ENCODE results near the gene INTS14. TPM values are rescaled to one million over a fixed set of nuclear protein-coding genes. Genes with fewer than 3 reads are reported as not detected.

The INTS14 gene
- total RNA-seq, 1 donor from 2014 or later = 49.0 TPM

DNA sequence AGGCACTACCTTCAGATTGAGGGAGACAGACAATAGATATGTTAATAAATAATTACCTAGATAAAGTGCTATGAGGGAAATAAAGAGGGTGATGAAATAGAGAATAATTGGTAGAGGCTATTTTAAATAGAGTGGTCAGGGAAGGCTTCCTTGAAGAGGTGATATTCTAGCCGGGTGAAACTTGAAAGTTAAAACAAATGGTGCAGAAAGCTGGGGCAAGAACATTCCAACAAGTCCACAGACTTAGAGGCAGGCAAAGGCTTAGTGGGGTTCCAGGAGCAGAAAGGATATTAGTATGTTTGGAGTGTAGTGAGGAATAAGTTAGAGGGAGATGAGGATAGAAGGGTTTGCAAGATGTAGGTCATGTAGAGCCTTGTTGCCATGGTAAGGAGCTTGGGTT lies 70.6 kb downstream of the INTS14 start:
- H3K36me3 Mint-ChIP-seq = peaks cover 15% of the 10 kb centered on the region
- no peaks in the 10 kb centered on the region for H3K9me3 Mint-ChIP-seq
- peaks cover 3% of the 10 kb centered on the region for H3K4me1 Mint-ChIP-seq
- TF ChIP-seq, protein P1, sequence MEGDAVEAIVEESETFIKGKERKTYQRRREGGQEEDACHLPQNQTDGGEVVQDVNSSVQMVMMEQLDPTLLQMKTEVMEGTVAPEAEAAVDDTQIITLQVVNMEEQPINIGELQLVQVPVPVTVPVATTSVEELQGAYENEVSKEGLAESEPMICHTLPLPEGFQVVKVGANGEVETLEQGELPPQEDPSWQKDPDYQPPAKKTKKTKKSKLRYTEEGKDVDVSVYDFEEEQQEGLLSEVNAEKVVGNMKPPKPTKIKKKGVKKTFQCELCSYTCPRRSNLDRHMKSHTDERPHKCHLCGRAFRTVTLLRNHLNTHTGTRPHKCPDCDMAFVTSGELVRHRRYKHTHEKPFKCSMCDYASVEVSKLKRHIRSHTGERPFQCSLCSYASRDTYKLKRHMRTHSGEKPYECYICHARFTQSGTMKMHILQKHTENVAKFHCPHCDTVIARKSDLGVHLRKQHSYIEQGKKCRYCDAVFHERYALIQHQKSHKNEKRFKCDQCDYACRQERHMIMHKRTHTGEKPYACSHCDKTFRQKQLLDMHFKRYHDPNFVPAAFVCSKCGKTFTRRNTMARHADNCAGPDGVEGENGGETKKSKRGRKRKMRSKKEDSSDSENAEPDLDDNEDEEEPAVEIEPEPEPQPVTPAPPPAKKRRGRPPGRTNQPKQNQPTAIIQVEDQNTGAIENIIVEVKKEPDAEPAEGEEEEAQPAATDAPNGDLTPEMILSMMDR (IDR thresholded peaks at IDR 0.05; ENCODE audit: unreplicated experiment) = no peak
- H3K27me3 Mint-ChIP-seq (ENCODE audit: low read depth) = no peaks in the 10 kb centered on the region
- H3K27ac Mint-ChIP-seq = no peak overlapping the region
- DNase-seq (ENCODE audit: low spot score in 2 of 2, unreplicated experiment in 2 of 2) = no peak
- no peak overlapping the region for H3K4me3 Mint-ChIP-seq

GRCh38 chr15:65535192-65535591 lies 75.7 kb downstream of the INTS14 start:
- Mint-ChIP-seq H3K36me3 (peaks cover 14% of the 10 kb centered on the region), H3K9me3 (no peaks in the 10 kb centered on the region), H3K4me1 (peaks cover 30% of the 10 kb centered on the region), H3K27me3 (ENCODE audit: low read depth) (no peaks in the 10 kb centered on the region), H3K27ac (no peak overlapping the region), H3K4me3 (no peak overlapping the region)
- DNase-seq (ENCODE audit: low spot score in 2 of 2, unreplicated experiment in 2 of 2) = no peak
- TF ChIP-seq, protein P1 (IDR thresholded peaks at IDR 0.05; ENCODE audit: unreplicated experiment) = no peak

DNA sequence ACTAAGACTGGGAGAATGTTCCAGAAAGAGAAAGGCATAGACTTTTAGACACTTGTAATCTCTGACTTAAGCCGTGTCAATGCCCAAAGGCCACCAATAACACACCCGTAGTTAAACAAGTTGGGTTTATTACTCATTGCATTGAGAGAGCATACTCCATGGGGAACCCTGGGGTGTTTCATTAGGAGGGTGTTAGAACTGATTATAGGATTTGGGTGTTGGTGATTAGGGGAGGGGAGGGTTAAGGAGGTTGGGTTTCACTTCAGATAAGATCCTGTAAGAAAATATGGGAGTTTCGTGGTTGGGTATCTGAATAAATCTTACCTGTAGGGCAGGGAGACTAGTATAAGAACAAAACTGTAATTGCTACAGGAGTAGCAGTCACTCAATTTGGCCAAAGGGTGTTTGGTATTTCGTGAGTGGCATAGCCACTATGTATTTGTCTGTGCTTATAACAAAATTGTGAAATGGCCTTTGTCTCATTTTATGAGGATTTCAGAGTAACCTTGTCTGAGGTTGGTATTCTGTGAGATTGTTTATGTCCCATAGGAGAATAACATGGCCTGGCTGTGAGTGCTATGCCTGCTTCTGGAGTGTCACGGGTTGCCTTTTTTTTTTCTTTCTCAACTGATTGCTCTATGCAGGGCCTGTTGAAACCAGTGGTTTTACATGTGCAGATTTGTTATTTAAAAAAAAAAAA lies 77.7 kb downstream of the INTS14 start:
- TF ChIP-seq, protein P1 (IDR thresholded peaks at IDR 0.05; ENCODE audit: unreplicated experiment) = no peak
- no peaks in the 10 kb centered on the region for H3K27me3 Mint-ChIP-seq (ENCODE audit: low read depth)
- H3K27ac Mint-ChIP-seq = peak overlapping the region; percentile 92
- H3K36me3 Mint-ChIP-seq = peaks cover 12% of the 10 kb centered on the region
- DNase-seq (ENCODE audit: low spot score in 2 of 2, unreplicated experiment in 2 of 2) = no peak
- peaks cover 36% of the 10 kb centered on the region for H3K4me1 Mint-ChIP-seq
- no peaks in the 10 kb centered on the region for H3K9me3 Mint-ChIP-seq
- H3K4me3 Mint-ChIP-seq = peak overlapping the region; percentile 39

- H3K4me1 Mint-ChIP-seq = peaks cover 33% of the 10 kb centered on the region
- H3K36me3 Mint-ChIP-seq = peaks cover 9% of the 10 kb centered on the region
- peak overlapping the region; percentile 30 for H3K4me3 Mint-ChIP-seq
- TF ChIP-seq, protein P1 (IDR thresholded peaks at IDR 0.05; ENCODE audit: unreplicated experiment) = no peak
- no peak for DNase-seq (ENCODE audit: low spot score in 2 of 2, unreplicated experiment in 2 of 2)
- peak overlapping the region; percentile 92 for H3K27ac Mint-ChIP-seq
- H3K27me3 Mint-ChIP-seq (ENCODE audit: low read depth) = no peaks in the 10 kb centered on the region
- no peaks in the 10 kb centered on the region for H3K9me3 Mint-ChIP-seq
Measured at GRCh38 chr15:65532738-65533051, 78.2 kb downstream of the INTS14 start.

DNA sequence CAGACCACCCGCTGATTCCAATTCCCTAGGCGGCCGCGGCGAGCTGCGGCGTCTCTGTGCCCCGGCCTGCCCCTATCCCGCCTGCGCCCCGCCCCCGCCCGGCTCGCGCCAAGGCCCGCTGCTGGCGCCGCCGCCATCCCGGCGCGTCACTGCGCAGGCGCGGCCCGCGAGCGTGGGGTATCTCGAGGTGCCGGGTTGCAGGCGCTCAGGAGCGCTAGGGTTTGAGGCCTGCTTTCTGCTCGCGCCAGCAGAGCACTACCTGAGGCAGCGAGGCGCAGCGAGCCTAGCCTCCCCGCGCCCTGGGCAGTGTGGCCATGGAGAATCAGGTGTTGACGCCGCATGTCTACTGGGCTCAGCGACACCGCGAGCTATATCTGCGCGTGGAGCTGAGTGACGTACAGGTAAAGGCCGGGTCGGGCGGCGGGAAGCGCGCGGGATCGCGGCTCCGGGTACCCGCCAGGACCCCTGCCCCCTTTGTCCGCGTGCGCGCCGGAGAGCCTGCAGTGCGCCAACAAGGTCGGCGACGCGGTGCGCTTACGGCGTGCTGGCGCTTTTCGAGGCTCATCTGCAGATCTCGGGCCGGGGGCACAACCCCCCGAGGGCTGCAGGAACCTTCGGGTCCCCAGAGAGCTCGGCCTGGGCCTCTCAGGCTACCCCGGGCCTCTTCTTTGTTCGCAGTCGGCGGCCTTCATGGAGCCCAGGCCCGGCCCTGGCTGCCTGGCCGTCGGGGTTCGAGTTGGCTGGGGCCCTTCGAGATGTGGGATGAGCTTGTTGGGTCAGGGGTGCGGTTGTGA lies 80.4 kb downstream of the INTS14 start, which contains the start of gene HACD3:
Gene HACD3, plus strand, starts transcription at position 146 of the 794 bp plus-strand sequence. Its CDS starts 169 bp downstream, at position 315.
- TF ChIP-seq, protein P1 (IDR thresholded peaks at IDR 0.05; ENCODE audit: unreplicated experiment) = no peak

More for the DNA sequence above, 80.4 kb downstream of the INTS14 start, which contains the start of gene HACD3:
- peak within 1 kb of the TSS; percentile 95 for H3K27ac Mint-ChIP-seq
- peak within 1 kb of the TSS; percentile 86 for H3K4me3 Mint-ChIP-seq
- no peaks in the 10 kb centered on the region for H3K27me3 Mint-ChIP-seq (ENCODE audit: low read depth)
- peaks cover 2% of the 10 kb centered on the region for H3K36me3 Mint-ChIP-seq
- peaks cover 33% of the 10 kb centered on the region for H3K4me1 Mint-ChIP-seq
- no peaks in the 10 kb centered on the region for H3K9me3 Mint-ChIP-seq
- peak; percentile 89 to 94 for DNase-seq (ENCODE audit: low spot score in 2 of 2, unreplicated experiment in 2 of 2)
